CD4-positive, alpha-beta T cell treated with Interleukin-12 subunit alpha and Interleukin-12 subunit beta, for 1 hour (primary cell): ENCODE measurements around the gene PNMA6E.
A peak's percentile ranks its signal among the peaks of the same experiment; 100 is the strongest.
"Not testable (repeated sequence)": the region's sequence is repeated elsewhere in the genome, so short reads cannot be mapped to it uniquely, and the experiment has no call there.

Experiments used
- DNase-seq: peaks from one replicate; pipeline ENCODE4 v3.0.0-alpha.2; 2020

Gene PNMA6E

GRCh38 chrX:153407736-153408135 lies 6.6 kb upstream of the PNMA6E start:
- DNase-seq: no peak

- DNase-seq: no peak
Observed at GRCh38 chrX:153406903-153407302, 5.8 kb upstream of the PNMA6E start.

DNA sequence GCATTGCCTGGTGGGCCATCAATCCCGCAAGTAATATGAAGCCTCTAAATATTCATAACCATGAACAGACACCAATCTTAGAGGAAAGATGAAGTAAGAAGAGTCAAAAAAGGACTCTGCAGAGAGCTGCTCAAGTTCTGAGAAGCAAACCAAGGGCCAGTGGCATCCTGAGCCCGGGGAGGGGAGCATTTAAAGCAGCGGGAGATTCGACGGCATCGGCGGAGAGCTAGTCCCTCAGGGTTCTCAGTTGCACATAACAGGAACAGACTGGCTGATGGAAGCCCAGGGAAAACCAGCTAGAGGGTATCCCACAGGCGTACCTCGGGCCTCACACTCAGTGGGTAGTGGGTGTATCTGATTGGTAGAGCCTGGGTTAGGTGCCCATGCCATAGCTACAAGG lies 4.9 kb upstream of the PNMA6E start:
- no peak for DNase-seq

DNA sequence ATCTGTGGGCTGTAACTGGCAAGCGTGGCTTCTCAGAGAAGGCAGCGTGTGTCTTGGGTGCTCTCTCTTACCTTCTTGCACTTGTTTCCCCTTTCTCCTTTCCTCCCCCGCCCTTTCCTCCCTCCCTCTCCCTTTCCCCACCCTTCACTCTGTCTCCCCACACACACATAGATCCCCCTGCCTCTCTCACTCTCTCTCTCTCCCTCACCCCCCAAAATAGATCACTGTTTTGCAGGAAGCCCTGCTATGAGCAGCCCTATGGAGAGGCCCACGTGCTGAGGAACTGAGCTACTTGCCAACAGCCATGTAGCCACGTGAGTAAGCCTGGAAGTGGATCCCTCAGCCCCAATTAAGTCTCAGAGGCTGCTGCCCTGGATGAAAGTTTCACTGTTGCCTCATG lies 4.3 kb upstream of the PNMA6E start:
- DNase-seq: no peak

- not testable (repeated sequence) for DNase-seq
Observed at GRCh38 chrX:153404333-153404732, 3.2 kb upstream of the PNMA6E start.

- peak; percentile 44 for DNase-seq
Observed at GRCh38 chrX:153400146-153401132, 711 bp downstream of the PNMA6E start.

- no peak for DNase-seq
Observed at GRCh38 chrX:153398275-153398960, 2.7 kb downstream of the PNMA6E start.

DNA sequence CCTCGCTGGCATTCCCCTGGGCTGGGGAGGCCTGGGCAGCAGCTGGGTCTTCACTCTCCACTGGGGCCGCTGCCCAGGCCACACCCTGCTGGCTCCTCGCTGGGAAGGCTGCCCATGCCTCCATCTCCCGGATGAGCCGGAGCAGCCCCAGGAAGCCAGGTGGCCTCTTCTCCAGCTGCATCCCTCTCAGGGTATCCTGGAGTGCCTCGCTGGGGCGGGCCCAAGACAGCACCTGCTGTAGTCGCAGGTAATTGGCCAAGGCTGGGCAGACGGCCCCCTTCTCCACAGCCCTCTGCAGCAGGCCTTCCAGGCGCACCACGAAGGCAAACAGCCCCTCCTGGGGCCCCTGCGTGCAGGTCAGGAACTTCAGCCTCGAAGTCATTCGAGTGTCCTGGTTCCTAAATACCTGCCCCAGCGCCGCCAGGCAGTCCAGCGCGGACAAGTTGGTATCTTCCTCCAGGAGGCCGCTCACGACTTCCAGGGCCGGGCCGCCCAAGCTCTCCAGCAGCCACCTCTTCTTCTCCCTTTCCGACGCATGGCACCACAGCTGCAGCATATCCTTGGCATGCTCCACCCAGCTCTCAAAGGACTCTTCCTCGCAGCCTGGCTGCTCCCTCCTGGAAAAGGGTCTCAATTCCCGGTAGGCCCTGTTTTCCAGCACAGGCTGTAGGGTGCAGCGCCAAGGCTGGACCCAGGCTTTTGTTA lies 3.7 kb downstream of the PNMA6E start:
- no peak for DNase-seq

DNA sequence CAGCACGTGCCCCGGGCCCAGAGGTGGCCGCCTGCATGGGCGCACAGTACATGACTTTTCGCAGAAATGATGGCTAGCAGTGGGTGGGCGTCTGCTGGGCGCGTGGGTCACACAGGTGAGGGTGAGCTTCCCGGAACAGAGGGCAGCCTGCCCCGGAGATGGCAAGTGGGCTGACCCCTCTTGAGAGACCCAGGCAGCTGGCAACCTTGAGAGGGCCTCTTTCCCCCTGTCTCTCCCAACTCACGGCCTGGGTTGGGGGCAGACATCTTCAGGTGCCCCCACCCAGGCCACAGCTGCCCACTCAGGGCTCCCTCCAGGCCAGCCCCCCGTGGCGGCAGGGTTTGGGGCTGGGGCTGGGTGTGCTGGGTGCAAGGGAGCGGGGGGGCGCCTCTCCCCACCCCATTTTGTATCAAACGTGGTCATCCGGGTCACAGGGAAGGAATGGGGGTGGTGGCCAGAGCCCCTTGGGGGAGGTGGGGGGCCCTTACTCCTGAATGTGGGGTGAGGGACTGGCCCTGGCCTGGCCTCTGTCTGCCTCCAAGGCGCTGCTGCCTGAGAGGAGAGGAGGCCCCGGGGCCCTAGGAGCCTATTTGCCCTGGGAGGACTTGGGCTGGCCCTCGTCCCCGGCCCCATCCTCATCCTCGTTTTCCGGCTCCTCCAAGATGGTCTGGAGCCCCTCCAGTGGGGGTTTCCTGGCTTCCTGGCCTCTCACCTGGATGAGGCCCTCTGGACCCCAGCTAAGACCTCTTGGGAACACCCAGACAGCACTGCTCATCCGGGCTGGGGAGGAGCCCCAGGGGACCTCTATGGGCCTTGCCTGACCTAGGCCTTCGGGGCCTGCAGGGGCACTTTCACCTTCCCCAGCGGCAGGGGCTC lies 4.6 kb downstream of the PNMA6E start:
- DNase-seq: no peak

DNA sequence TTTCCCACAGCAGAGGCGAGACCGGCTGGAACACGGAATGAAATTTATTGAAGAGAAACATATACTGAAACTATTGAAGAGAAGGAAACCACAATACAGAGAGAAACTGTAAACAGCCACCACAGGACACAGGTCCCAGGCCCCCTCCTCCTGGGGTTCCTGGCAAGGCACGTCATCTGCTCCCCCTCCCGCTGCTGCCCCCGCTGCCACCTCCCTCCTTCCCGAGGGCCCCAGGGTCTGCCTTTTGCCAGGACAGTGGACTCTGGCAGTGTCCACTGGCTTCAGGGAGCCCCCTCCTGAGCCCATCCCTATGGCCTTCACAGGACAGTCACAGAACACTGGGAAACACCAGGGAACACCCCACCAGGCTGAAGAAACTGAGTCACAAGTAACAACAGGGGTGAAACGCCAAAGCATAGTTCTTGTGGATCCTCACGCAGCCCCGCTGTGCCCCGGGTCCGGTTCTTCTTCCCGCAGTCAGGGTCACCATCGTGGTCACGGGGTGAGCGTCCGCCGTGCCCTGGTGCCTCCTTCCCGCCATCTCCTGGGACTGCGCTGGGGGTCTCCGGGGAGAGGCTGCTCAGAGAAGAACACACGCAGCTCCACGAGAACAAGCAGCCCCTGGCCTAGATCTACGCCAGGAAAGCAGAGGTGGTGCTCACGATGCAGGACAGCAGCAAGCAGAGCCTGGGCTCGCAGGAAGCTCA lies 5.4 kb downstream of the PNMA6E start:
- DNase-seq: no peak

DNA sequence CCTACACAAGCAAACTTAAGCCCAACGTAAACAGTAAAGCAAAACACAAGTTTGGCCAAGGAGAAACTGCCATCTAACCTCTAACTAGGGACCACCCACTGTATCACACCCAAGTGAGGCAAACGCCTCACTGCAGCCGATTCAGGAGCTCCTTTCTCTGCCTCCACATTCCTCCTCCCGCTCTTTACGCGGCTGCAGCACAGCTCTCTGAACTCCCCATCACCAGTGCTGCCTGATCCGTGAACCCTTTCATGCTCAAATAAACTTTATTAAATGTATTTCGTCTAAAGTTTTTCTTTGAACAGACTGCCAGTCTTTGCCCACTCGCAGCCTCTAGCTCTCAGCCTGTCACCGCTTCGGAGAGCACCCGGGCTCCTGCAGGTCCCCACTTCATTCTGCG lies 6.5 kb downstream of the PNMA6E start:
- no peak for DNase-seq

- DNase-seq: no peak
Observed at GRCh38 chrX:153392642-153393321, 8.4 kb downstream of the PNMA6E start.

- not testable (repeated sequence) for DNase-seq
Observed at GRCh38 chrX:153389460-153389768, 11.7 kb downstream of the PNMA6E start.

GRCh38 chrX:153388722-153389459 lies 12.3 kb downstream of the PNMA6E start:
- DNase-seq: no peak

- no peak for DNase-seq
Observed at GRCh38 chrX:153387987-153388721, 13.0 kb downstream of the PNMA6E start.

DNA sequence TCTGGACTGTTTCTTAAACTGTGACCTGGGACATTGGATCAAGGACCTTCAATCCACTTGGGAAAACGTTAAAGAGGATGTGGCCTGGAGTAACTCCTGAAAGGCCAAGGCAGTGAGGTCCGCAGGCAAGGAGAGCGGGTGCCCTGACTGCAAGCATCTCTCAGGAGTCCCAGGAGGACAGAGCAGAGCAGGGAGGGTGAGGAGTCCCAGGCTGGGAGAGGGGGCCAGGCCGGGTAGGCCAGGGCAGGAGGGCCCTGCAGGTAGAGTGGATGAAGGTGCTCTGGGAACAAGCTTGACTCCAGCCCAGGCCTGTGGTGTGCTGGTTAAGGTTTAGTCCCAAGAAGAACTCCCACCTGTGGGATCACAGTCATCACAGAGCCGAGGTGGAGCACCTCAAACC lies 13.8 kb downstream of the PNMA6E start:
- DNase-seq: no peak

- DNase-seq: no peak
Observed at GRCh38 chrX:153386097-153386496, 15.1 kb downstream of the PNMA6E start.

- DNase-seq: not testable (repeated sequence)
Observed at GRCh38 chrX:153384973-153385372, 16.2 kb downstream of the PNMA6E start.

DNA sequence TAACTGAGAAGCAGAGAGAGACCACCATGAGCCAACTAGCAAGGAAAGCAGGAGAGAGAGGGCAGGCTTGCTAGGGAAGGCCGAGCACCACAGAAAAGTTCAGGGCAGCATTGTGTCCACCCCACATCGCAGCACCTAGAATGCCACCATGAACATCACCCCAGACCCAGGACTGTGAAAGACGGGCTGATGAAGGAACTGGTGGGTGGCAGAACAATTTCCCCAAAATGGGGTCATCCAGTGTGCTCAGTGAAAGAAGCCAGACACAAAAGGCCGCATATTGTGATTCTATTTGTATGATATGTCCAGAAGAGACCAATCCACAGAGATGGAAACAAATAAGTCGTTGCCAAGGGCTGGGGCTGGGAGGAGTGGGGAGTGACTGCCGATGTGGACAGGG lies 16.8 kb downstream of the PNMA6E start:
- DNase-seq: no peak
